Prostate gland (tissue), 2 donors: Measurements from ENCODE around the gene CASP6.

ENCODE experiments used
- POLR2A ChIP-seq: fragments of 450-650 bp; IDR thresholded peaks from one replicate; pipeline ENCODE4 v1.6.1; 2016; ENCODE audit warnings: antibody characterized with exemption, mild to moderate bottlenecking
- POLR2AphosphoS5 ChIP-seq: sonication (generic); formaldehyde crosslinking; IDR thresholded peaks from one replicate; pipeline ENCODE4 v1.6.1; 2017; ENCODE audit warnings: antibody characterized with exemption
- TF ChIP-seq, protein P1 (sequence below), 4 experiments: fragments of 200-600 bp in 2 of 4; fragments of 450-650 bp in 2 of 4; sonication (generic) in 2 of 4; IDR thresholded peaks; 1 replicate in 3 of 4; 2 replicates in 1 of 4; pipeline ENCODE4 v1.5.1; 2016 to 2019; ENCODE audit warnings: antibody characterized with exemption in 4 of 4, mild to moderate bottlenecking in 2 of 4, moderate library complexity in 2 of 4

DNA sequence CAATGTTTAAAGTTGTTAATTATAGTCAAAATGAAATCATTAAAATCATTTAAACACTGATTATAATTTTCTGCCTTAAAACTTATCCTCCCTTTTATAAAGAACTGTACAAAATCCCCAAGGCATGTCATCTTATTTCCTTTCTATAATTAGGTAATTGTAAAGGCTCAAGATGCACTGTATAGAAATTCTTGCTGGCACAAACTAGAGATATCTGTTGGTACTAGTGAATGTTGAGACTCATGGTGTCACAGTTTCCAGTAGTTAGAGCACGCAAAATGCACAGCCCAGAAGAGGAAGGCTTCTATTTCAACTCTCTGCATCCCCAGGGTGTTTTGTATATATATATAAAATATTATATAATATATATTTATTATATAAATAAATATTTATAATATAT, 49.3 kb upstream of the CASP6 start:
- TF ChIP-seq, protein P1, sequence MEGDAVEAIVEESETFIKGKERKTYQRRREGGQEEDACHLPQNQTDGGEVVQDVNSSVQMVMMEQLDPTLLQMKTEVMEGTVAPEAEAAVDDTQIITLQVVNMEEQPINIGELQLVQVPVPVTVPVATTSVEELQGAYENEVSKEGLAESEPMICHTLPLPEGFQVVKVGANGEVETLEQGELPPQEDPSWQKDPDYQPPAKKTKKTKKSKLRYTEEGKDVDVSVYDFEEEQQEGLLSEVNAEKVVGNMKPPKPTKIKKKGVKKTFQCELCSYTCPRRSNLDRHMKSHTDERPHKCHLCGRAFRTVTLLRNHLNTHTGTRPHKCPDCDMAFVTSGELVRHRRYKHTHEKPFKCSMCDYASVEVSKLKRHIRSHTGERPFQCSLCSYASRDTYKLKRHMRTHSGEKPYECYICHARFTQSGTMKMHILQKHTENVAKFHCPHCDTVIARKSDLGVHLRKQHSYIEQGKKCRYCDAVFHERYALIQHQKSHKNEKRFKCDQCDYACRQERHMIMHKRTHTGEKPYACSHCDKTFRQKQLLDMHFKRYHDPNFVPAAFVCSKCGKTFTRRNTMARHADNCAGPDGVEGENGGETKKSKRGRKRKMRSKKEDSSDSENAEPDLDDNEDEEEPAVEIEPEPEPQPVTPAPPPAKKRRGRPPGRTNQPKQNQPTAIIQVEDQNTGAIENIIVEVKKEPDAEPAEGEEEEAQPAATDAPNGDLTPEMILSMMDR (IDR thresholded peaks at IDR 0.05) = no peak
- no peak for TF ChIP-seq POLR2A
- no peak for TF ChIP-seq POLR2AphosphoS5
